HG03378 (cell line): Measurements from ENCODE around the gene RSAD1.

Experiments
- ATAC-seq: cut with Tn5 transposase; IDR thresholded peaks from one replicate; pipeline ENCODE4 v1.9.1; 2021; ENCODE audit warnings: mild to moderate bottlenecking, moderate library complexity; ENCODE audit not compliant: unreplicated experiment

The RSAD1 gene

DNA sequence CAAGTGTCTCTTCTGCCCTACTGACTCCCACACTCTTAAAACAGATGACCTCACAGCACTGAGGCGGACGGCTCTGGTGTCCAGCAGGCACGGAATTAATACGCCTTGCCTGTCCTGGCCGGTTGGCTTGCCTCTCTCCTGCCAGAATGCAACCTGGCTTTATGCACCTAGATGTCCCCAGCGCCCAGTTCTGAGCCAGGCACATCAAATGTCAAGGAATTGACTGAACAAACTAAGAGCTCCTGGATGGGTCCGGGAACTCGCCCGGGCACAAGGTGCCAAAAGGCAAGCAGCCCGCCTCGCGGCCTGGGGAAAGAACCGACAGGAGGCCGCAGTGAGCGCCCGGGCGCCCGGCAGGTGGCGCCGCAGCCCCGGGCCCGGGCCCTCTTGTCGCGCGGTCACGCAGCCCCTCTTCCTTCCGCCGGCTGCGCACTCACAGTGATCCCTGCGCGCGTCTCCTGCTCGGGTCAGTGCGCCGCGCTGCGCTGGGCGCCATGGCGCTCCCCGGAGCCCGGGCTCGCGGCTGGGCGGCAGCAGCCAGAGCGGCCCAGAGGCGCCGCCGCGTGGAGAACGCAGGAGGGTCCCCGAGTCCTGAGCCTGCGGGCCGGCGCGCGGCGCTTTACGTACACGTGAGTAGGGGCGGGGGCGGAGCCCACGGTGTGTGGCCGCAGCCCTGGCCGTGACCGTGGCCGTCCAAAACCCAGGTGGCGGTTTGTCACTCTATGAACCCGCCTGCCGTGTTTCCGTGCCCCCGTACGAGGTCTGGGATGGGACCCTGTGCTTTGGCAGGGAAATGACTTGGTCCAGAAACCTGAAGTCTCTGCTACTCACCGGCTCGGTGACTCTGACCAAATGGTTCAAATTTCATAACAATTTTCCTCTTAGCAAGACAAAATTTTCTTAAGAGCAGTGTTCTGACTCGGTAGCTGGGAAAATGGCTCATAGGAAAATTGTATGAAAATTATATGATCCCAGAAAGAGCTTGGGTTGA, at the start of gene RSAD1:
Gene RSAD1 (plus strand): TSS at position 470 of the 991 bp plus-strand sequence. CDS start 25 bp downstream, at position 495.
- peak; percentile 70 for ATAC-seq

GRCh38 chr17:50429793-50430192, 48.9 kb upstream of the RSAD1 start:
- ATAC-seq, result no peak

- no peak for ATAC-seq
Measured at GRCh38 chr17:50430821-50431618, 47.6 kb upstream of the RSAD1 start.

DNA sequence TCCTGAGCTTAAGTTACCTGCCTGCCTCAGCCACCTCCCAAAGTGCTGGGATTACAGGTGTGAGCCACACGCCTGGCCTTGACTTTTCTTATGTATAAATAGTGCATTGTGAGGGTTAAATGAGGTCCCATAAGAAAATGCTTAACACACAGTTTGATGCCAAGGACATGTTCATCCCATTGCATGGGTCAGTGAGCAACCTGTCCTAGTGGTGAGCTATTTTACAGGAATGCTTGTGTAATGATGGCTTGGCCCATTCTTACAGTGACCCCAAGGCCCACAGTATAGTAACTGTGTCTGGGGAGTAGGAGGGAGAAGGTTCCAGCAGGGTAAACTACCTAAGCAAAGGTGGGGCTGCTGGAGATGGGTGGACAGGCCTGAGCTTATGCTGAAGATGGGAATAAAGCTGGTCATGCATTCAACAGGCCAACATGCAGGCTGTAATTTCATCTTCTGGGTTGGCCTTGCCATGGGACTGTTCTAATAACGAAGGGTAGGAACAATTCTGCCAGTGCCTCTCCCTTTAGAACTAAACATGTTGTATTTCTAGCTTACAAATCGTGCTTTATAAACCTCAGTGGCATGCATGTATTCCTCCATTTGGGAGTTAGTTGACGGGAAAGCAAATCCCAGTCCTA, 46.4 kb upstream of the RSAD1 start:
- no peak for ATAC-seq

- no peak for ATAC-seq
Measured at GRCh38 chr17:50437409-50437808, 41.3 kb upstream of the RSAD1 start.

- ATAC-seq, result no peak
Measured at GRCh38 chr17:50439008-50439407, 39.7 kb upstream of the RSAD1 start.

GRCh38 chr17:50440172-50440837, 38.4 kb upstream of the RSAD1 start:
- no peak for ATAC-seq

DNA sequence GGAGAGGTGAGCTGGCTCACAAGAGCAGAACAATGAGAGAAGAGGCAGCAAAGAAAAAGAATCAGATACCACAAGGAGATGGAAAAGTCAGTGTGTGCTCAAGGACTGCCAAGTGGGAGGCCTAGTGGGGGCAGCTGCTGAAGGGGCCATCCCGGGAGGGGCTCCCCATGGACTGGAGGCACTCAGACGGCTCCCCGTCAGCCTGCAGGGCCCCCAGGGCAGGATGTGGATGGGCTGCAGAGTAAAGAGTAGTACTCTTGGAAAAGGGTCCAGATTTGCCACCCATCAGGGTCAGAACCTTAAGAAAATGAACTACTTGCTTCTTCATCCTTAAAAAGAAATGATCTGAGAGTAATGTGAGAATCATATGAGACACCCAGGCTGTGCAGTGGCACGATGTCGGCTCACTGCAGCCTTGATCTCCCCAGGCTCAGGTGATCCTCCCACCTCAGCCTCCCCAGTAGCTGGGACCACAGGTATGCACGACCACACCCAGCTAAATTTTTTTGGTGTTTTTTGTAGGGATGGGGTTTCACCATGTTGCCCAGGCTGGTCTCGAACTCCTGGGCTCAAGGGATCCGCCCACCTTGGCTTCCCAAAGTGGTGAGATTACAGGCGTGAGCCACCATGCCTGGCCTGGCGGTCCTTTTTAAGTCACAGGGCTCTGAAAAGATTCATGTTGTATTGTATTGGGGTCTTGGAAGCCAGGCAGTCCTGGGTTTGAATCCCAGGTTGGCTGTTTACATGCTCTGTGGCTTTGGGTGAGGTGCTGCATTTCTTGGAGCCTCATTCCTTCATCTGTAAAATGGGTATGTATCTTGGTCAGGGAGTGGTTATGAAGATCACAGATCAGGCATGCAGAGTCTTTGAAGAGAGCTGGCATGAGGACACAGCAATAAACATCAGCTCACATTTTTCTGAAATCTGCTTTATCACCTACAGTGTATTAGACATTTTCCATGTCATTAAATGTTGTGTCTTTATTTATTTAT, 37.5 kb upstream of the RSAD1 start:
- ATAC-seq, result no peak

- no peak for ATAC-seq
Measured at GRCh38 chr17:50443505-50443974, 35.1 kb upstream of the RSAD1 start.

DNA sequence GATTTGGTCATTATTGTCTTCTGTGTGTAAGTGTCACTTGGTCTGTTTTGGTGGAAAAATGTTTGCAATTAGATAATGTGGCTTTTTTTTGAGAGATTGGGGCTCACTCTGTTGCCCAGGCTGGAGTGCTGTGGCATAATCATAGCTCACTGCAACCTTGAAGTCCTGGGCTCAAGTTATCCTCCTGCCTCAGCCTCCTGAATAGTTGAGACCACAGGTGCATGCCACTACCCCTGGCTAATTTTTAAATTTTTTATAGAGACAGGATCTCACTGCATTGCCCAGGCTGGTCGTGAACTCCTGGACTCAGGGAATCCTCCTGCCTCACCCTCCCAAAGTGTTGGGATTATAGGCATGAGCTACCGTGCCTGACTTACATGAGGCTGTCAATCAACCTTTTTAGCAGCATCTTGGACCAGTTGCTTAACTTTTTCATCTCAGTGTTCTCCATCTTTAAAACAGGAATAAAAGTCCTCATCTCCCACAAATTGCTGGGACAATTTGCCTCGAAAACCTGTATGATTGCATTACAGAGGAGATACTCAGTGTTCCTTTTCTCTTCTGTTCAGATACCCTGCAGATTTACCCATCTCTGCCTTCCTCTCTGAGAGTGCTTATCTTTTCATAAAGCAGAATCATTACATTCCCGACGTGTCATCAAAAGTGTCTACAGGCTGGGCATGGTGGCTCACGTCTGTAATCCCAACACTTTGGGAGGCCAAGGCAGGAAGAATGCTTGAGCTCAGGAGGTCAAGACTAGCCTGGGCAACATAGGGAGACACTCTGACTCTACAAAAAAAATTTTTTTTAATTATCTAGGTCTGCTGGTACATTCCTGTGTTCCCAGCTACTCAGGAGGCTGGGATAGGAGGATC, 33.6 kb upstream of the RSAD1 start:
- ATAC-seq, result no peak

GRCh38 chr17:50445730-50446325, 32.8 kb upstream of the RSAD1 start:
- no peak for ATAC-seq

DNA sequence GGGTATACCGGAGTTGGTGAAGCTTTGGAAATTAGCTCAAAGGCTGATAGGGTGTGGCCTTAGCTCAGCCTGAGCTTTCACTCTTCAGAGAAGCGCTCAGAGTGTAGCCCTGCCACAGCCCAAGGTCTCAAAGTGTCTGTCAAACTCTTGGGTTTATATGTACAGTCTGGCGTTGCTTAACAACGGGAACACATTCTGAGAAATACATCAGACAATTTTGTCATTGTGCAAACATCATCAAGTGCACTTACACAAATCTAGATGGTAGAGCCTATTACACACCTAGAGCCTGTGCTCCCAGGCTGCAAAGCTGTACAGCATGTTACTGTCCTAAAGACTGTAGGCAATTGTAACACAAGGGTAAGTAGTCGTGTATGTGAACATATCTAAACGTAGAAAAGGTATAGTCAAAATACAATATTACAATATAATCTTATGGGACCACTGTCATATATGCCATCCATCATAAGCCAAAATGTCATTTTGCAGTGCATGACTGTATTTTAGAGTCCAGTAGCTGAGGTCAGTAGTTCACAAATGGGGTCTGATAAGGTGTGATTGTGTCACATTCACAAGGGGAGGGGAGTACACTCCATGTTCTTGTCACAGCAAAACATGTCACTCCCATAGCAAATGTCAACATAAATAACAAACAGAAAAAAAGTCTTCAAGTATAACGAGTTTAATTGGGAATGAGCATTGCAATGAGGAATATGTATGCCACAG, 30.6 kb upstream of the RSAD1 start:
- ATAC-seq, result no peak

GRCh38 chr17:50448643-50449042, 30.0 kb upstream of the RSAD1 start:
- ATAC-seq, result no peak

DNA sequence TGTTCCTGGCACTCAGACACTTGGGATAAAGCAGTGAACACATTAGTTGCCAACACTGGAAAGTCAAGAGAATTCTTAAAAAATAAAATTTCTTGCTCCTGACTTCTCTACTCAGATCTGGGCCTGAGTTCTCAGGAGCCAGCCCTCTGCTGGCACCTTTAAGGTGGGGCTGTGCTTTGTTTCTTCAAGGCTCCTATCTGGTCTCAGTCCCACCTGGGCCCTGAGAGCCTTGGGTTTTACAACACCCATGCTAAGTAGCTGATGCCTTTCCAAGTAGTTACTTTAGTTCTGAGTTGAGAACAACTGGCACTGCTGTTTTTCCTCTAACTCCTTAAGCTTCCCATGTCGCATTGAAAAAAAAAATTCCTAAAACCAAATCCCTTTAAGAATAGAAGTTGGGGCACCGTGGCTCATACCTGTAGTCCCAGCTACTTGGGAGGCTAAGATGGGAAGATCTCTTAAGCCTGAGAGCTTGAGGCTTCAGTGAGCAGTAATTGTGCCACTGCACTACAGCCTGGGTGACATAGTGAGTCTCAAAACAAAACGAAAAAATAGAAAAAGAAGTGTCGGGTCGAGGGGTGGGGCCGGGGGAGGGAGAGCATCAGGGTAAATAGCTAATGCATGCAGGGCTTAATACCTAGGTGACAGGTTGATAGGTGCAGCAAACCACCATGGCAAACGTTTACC, 26.6 kb upstream of the RSAD1 start:
- no peak for ATAC-seq

DNA sequence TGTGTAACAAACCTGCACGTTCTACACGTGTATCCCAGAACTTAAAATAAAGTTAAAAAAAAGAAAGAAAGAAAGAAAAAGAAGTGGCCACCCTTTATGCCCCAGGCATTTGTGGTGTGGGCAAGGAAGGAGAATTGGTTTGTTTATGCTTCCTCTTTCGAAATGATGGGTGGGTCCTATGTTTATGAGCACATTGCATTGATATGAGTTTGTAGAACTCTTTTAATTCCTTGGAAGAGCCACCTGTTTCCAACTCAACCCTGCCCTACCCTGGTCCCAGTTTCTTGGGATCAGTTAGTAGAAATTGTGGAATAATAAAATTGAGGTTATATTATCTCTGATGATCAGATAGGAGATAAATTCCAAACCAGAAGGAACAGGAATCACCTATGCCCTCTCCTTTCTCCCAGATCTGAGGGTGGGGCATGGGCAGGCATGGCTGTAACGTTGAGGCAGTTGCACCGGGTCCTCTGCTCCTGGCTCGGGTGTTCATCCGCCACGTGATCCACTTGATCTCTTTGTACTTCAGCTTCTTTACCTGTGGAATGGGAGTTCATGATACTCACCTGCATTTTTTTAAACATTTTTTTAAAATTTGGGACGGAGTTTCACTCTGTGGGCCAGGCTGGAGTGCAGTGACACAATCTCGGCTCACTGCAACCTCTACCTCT, 25.9 kb upstream of the RSAD1 start:
- ATAC-seq, result no peak

GRCh38 chr17:50453901-50454300, 24.8 kb upstream of the RSAD1 start:
- no peak for ATAC-seq
